ENCODE data around the gene IL13. TPM values are rescaled to one million over a fixed set of nuclear protein-coding genes. Genes with fewer than 3 reads are reported as not detected.

IL13 gene
- total RNA-seq, 1 donor from 2014 or later: 0.75 TPM

DNA sequence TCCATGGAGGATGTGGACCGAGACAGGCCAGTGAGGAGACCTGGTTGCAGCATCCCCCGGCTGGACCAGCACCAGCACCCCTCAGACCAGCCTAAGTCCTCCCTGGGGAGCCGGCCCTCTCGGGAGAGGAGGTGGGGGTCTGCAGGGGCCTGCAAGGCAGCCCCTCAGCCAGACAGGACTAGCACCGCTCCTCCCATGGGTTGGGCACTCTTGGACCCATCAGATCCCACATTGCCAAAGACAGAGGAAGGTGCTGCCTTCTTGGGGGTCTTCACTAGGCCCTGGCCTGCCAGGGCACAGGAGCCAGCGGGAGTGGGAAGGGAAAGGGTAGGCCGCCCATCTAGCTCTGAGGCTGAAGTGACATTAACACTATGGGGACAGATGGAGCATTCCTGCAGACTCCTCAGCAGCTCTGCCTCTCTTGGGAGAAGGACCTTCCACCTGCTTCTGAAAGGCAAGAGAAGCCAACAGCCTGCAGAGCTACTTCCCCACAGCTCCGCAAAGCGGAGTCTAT lies 6.8 kb downstream of the IL13 start:
- Mint-ChIP-seq H3K4me3 (no peak overlapping the region), H3K36me3 (ENCODE audit: low read depth) (no peaks in the 10 kb centered on the region), H3K27ac (no peak overlapping the region), H3K9me3 (no peaks in the 10 kb centered on the region), H3K27me3 (no peaks in the 10 kb centered on the region), H3K4me1 (peaks cover 30% of the 10 kb centered on the region)
- no peak for ATAC-seq (ENCODE audit: low read depth)
- ChIA-PET CTCF (no interaction called here), POLR2A (no interaction called here)
- intact Hi-C loops (cut with micrococcal nuclease): no loop called here
- DNase-seq: no peak
- TF ChIP-seq, protein P1, sequence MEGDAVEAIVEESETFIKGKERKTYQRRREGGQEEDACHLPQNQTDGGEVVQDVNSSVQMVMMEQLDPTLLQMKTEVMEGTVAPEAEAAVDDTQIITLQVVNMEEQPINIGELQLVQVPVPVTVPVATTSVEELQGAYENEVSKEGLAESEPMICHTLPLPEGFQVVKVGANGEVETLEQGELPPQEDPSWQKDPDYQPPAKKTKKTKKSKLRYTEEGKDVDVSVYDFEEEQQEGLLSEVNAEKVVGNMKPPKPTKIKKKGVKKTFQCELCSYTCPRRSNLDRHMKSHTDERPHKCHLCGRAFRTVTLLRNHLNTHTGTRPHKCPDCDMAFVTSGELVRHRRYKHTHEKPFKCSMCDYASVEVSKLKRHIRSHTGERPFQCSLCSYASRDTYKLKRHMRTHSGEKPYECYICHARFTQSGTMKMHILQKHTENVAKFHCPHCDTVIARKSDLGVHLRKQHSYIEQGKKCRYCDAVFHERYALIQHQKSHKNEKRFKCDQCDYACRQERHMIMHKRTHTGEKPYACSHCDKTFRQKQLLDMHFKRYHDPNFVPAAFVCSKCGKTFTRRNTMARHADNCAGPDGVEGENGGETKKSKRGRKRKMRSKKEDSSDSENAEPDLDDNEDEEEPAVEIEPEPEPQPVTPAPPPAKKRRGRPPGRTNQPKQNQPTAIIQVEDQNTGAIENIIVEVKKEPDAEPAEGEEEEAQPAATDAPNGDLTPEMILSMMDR (IDR thresholded peaks at IDR 0.05): no peak

DNA sequence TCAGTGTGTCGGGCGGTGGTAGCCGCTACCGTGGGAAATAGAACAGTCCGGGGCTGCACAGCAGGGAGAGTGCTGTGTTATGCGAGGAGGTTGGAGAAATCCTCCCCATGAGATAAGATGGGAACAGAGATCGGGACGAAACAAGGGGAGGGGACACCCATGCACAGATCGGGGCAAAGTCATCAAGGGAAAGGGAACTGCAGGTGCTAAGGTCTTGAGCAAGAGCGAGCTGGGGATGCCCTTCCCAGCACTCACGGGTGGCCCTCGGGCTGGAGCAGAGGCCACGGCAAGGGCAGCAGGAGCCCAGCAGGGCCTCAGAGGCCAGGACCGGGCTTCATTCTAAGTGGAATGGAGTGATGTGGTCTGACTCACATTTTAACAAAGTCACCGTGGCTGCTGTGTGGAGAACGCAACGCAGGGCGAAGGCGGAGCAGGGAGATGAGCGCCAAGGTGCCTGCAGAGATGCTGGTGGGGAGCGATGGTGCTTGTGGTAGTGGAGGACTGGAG lies 7.7 kb downstream of the IL13 start:
- H3K36me3 Mint-ChIP-seq (ENCODE audit: low read depth): no peaks in the 10 kb centered on the region
- TF ChIP-seq, protein P1 (IDR thresholded peaks at IDR 0.05): no peak
- no peak overlapping the region for H3K27ac Mint-ChIP-seq
- H3K9me3 Mint-ChIP-seq: no peaks in the 10 kb centered on the region
- ChIA-PET POLR2A (no interaction called here), CTCF (no interaction called here)
- DNase-seq (no peak), ATAC-seq (ENCODE audit: low read depth) (no peak)
- peaks cover 27% of the 10 kb centered on the region for H3K4me1 Mint-ChIP-seq
- intact Hi-C loops (cut with micrococcal nuclease): no loop called here
- no peaks in the 10 kb centered on the region for H3K27me3 Mint-ChIP-seq
- no peak overlapping the region for H3K4me3 Mint-ChIP-seq

DNA sequence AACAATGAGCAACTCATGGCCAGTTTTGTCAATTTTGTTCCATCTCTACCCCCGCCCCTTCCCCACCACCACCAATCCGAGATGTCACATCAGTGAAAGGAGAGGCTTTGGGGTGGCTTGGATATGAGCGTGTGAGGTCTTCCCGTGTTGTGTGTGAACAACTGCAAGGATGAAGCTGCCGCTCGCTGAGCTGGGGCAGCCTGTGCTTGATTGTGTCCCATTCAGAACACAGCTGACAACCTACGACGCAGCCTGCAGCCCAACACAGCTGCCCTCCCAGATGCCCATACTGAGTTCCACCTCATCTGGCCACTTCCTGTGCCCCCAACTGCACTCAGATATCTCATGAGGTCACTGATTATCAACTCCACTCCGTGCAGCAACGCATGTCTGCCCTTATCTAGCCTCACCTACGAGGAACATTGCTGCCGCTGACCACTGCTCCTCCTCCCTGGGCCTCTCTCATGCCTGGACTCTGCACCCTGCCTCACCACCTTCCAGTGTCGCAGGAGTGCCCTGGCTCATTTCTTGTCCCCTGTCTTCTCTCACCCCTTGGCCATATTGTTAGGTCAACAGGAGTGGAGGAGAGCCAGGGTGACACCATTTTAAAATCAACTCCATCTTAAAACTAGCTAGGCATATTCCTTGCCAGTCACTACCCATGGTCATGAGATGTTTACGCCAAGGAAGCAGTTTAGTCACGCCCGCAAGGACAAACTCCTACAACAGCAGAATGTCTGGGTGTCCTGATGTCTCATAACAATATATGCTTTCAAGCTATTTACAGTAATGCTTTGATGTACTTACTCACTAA lies 8.5 kb downstream of the IL13 start:
- CTCF ChIA-PET: no interaction called here

DNA sequence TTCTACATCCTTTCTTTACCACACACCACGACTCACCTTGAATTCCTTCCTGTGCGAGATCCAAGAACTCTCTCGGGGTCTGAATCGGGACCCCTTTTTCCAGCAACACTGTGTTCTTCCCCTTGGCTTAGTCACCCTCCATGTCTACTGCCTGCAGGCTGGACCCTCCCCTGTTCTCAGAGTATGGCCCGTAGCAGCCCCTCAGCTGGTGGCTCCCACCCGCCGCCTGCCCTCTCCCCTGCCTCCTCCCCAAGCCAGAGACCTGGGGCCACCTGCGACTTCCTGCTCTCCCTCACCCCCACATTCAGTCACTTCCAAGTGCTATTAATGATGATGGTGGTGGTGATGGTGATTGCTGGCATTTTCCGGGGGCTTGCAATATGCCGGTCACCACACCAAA lies 9.3 kb downstream of the IL13 start:
- no peak overlapping the region for H3K4me3 Mint-ChIP-seq
- ChIA-PET CTCF (no interaction called here), POLR2A (no interaction called here)
- H3K27ac Mint-ChIP-seq: no peak overlapping the region
- ATAC-seq (ENCODE audit: low read depth) (no peak), DNase-seq (no peak)
- H3K4me1 Mint-ChIP-seq: peaks cover 15% of the 10 kb centered on the region
- no peaks in the 10 kb centered on the region for H3K36me3 Mint-ChIP-seq (ENCODE audit: low read depth)
- H3K9me3 Mint-ChIP-seq: no peaks in the 10 kb centered on the region
- intact Hi-C loops (cut with micrococcal nuclease): no loop called here
- TF ChIP-seq, protein P1 (IDR thresholded peaks at IDR 0.05): no peak
- H3K27me3 Mint-ChIP-seq: no peaks in the 10 kb centered on the region

More for the DNA sequence above, 8.5 kb downstream of the IL13 start:
- no peaks in the 10 kb centered on the region for H3K36me3 Mint-ChIP-seq (ENCODE audit: low read depth)
- H3K27ac Mint-ChIP-seq: no peak overlapping the region
- ATAC-seq (ENCODE audit: low read depth) (no peak), DNase-seq (no peak)
- H3K27me3 Mint-ChIP-seq: no peaks in the 10 kb centered on the region
- H3K4me1 Mint-ChIP-seq: peaks cover 21% of the 10 kb centered on the region
- no peak overlapping the region for H3K4me3 Mint-ChIP-seq
- H3K9me3 Mint-ChIP-seq: no peaks in the 10 kb centered on the region
- intact Hi-C loops (cut with micrococcal nuclease): no loop called here
- POLR2A ChIA-PET: no interaction called here
- TF ChIP-seq, protein P1 (IDR thresholded peaks at IDR 0.05): no peak

DNA sequence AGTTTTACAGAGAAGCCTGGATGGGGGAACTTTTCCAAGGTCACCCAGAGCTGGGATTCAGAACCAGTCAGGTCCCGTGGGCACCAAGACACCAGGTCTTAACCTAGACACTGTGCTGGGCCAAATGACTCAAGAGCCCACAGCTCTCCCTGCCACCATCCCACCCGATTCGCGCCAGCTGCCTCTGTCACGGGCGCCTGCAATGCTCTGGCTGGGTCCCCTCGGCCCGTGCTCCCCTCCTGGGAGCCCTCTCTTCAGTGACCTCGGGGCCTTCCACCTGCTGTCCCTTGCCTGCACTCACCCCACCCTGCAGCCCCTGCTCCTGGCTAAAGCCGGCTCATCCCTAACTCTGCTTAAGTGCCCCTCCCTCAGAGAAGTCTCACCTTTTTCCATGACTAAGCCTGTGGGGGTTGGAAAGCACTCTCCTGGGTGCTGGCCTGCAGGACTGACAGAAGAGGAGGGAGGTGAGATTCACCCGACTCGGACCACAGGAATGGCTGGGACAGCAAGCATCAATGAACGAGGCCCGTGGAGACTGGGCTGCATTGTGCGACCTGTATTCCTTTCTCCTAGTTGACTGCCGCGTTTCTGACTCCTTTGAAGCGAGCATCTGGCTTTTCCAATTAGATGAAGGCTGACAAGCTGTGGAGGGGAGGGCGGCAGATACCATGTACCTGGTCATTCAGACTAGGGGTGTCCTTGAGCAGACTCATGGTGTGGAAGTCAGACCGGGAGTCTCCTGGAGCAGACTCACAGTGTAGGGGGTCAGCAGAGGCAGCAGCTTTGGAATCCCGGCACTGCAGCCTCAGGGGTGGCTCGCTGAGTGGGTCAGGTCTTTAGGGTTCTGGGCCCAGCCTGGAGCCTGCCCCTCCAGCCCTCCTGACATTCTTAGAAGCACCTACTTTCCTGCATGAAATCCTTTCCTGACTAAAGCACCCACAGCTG lies 10.1 kb downstream of the IL13 start:
- no peak overlapping the region for H3K4me3 Mint-ChIP-seq
- H3K4me1 Mint-ChIP-seq: peaks cover 10% of the 10 kb centered on the region
- CTCF ChIA-PET: no interaction called here
- TF ChIP-seq, protein P1 (IDR thresholded peaks at IDR 0.05): no peak
- POLR2A ChIA-PET: no interaction called here
- DNase-seq (no peak), ATAC-seq (ENCODE audit: low read depth) (no peak)
- H3K36me3 Mint-ChIP-seq (ENCODE audit: low read depth): no peaks in the 10 kb centered on the region
- no peaks in the 10 kb centered on the region for H3K9me3 Mint-ChIP-seq
- intact Hi-C loops (cut with micrococcal nuclease): no loop called here
- no peaks in the 10 kb centered on the region for H3K27me3 Mint-ChIP-seq
- no peak overlapping the region for H3K27ac Mint-ChIP-seq

Data from activated B cell treated with CpG ODN at 0.5 μM for 24 hours (primary cell).